Osteoblast (primary cell): ENCODE results near the gene SMYD1. TPM values are rescaled to one million over a fixed set of nuclear protein-coding genes. Genes with fewer than 3 reads are reported as not detected.

ENCODE experiments used
- DNase-seq: peaks from one replicate; pipeline ENCODE4 v3.0.0; 2011; ENCODE audit warnings: low spot score, mixed read lengths; ENCODE audit not compliant: insufficient read length; ENCODE audit errors: missing footprints
- H2AFZ ChIP-seq: 2 replicates; pipeline ENCODE4 v1.6.0; 2011; ENCODE audit warnings: mild to moderate bottlenecking, low read length
- H3K27ac ChIP-seq: 2 replicates; pipeline ENCODE4 v1.5.1; 2011; ENCODE audit warnings: mild to moderate bottlenecking, low read depth, low read length, moderate library complexity
- H3K27me3 ChIP-seq: 2 replicates; pipeline ENCODE4 v1.6.0; 2012; ENCODE audit warnings: mild to moderate bottlenecking, control low read depth, inconsistent platforms, low read length, moderate library complexity; ENCODE audit not compliant: insufficient read depth
- H3K36me3 ChIP-seq: 2 replicates; pipeline ENCODE4 v1.5.1; 2011; ENCODE audit warnings: mild to moderate bottlenecking, low read length, control low read depth, moderate library complexity; ENCODE audit not compliant: insufficient read depth
- H3K4me1 ChIP-seq: 2 replicates; pipeline ENCODE4 v1.5.1; 2011; ENCODE audit warnings: mild to moderate bottlenecking, low read length, control low read depth, moderate library complexity; ENCODE audit not compliant: insufficient read depth
- H3K4me2 ChIP-seq: 2 replicates; pipeline ENCODE4 v1.6.0; 2011; ENCODE audit warnings: mild to moderate bottlenecking, low read length; ENCODE audit not compliant: insufficient read depth
- H3K4me3 ChIP-seq: fragments of 200-600 bp; sonication (generic); 3 replicates; pipeline ENCODE4 v1.5.1; 2012; ENCODE audit warnings: mild to moderate bottlenecking, low read length, inconsistent platforms; ENCODE audit not compliant: insufficient read depth
- H3K79me2 ChIP-seq: 2 replicates; pipeline ENCODE4 v1.6.0; 2012; ENCODE audit warnings: mild to moderate bottlenecking, low read length, control low read depth, inconsistent platforms; ENCODE audit not compliant: insufficient read depth
- H3K9me3 ChIP-seq: 2 replicates; pipeline ENCODE4 v1.5.1; 2011; ENCODE audit warnings: low read depth, low read length, control low read depth
- H4K20me1 ChIP-seq: 2 replicates; pipeline ENCODE4 v1.6.0; 2012; ENCODE audit warnings: mild to moderate bottlenecking, low read length, control low read depth; ENCODE audit not compliant: insufficient read depth
- CTCF ChIP-seq: IDR thresholded peaks from 2 replicates; pipeline ENCODE4 v1.5.1; 2011; ENCODE audit warnings: mild to moderate bottlenecking, low read depth, low read length, moderate library complexity; ENCODE audit errors: extremely low read depth
- total RNA-seq: library from RNA; depleted of rRNA; stranded (reverse); fragments of >200 nt; gene quantifications from 2 replicates; pipeline ENCODE4 v1.2.3, GENCODE V29; 2012

SMYD1 gene
- total RNA-seq, 1 donor = not detected

DNA sequence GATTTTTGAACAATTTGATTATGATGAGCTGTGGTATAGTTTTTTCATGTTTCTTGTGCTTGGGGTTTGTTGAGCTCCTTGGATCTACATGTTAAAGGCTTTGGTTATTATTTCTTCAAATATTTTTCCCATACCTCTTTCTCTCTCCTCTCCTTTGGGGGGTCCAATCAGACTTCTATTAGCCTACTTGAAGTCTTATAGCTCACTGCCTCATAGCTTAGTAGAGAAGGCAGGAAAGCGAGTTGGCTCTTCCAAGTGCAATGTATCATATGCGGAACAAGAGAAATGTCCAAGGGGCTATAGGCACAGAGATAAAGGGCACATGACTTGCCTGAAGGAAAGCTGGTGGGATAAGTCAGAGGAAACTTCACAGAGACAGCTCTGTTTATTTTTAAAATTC lies 74.3 kb downstream of the SMYD1 start:
- no peak for TF ChIP-seq CTCF
- Histone ChIP-seq H3K9me3 (no peaks in the 10 kb centered on the region), H3K27me3 (no peaks in the 10 kb centered on the region), H3K4me3 (no peak overlapping the region), H2AFZ (no peak overlapping the region), H3K27ac (no peak overlapping the region), H3K79me2 (no peaks in the 10 kb centered on the region), H3K4me2 (no peak overlapping the region), H4K20me1 (no peaks in the 10 kb centered on the region), H3K4me1 (no peaks in the 10 kb centered on the region), H3K36me3 (no peaks in the 10 kb centered on the region)
- DNase-seq = no peak

- no peak for TF ChIP-seq CTCF
- Histone ChIP-seq H2AFZ (no peak overlapping the region), H3K27me3 (no peaks in the 10 kb centered on the region), H3K9me3 (no peaks in the 10 kb centered on the region), H3K4me1 (no peaks in the 10 kb centered on the region), H3K4me3 (no peak overlapping the region), H4K20me1 (no peaks in the 10 kb centered on the region), H3K27ac (no peak overlapping the region), H3K79me2 (no peaks in the 10 kb centered on the region), H3K4me2 (no peak overlapping the region), H3K36me3 (no peaks in the 10 kb centered on the region)
- DNase-seq = no peak
Measured at GRCh38 chr2:88144271-88144670, 76.6 kb downstream of the SMYD1 start.

GRCh38 chr2:88144914-88145497 lies 77.4 kb downstream of the SMYD1 start:
- no peaks in the 10 kb centered on the region for H4K20me1 ChIP-seq
- no peaks in the 10 kb centered on the region for H3K9me3 ChIP-seq
- no peaks in the 10 kb centered on the region for H3K79me2 ChIP-seq
- no peaks in the 10 kb centered on the region for H3K36me3 ChIP-seq
- no peak overlapping the region for H3K4me2 ChIP-seq
- no peak overlapping the region for H3K27ac ChIP-seq
- no peak overlapping the region for H3K4me3 ChIP-seq
- no peaks in the 10 kb centered on the region for H3K27me3 ChIP-seq
- DNase-seq = no peak
- H3K4me1 ChIP-seq = no peaks in the 10 kb centered on the region
- no peak for TF ChIP-seq CTCF
- no peak overlapping the region for H2AFZ ChIP-seq

- no peak overlapping the region for H2AFZ ChIP-seq
- no peaks in the 10 kb centered on the region for H3K79me2 ChIP-seq
- H4K20me1 ChIP-seq = no peaks in the 10 kb centered on the region
- no peaks in the 10 kb centered on the region for H3K4me1 ChIP-seq
- TF ChIP-seq CTCF = no peak
- H3K9me3 ChIP-seq = no peaks in the 10 kb centered on the region
- no peak for DNase-seq
- no peaks in the 10 kb centered on the region for H3K27me3 ChIP-seq
- H3K27ac ChIP-seq = no peak overlapping the region
- no peak overlapping the region for H3K4me2 ChIP-seq
- no peaks in the 10 kb centered on the region for H3K36me3 ChIP-seq
- no peak overlapping the region for H3K4me3 ChIP-seq
Measured at GRCh38 chr2:88146590-88146989, 79.0 kb downstream of the SMYD1 start.
